Right lobe of liver (tissue), 6 donors: Measurements from ENCODE around the gene OR10J5. TPM values are rescaled to one million over a fixed set of nuclear protein-coding genes. Genes with fewer than 3 reads are reported as not detected.

Source experiments
- ATAC-seq, 4 donors: fragments of 200-7000 bp; cut with Tn5 transposase; one replicate each; pipeline ENCODE4 v1.9.1; 2020; ENCODE audit warnings: mild to moderate bottlenecking in 4 of 4, moderate library complexity in 4 of 4
- DNase-seq, 3 donors: peaks; one replicate each; pipeline ENCODE4 v3.0.0-alpha.2; 2020
- H3K27ac ChIP-seq, 3 donors: fragments of 200-600 bp; one replicate each; pipeline ENCODE4 v1.8.0; 2022
- H3K27me3 ChIP-seq, 2 donors: fragments of 200-600 bp; one replicate each; pipeline ENCODE4 v1.8.0; 2022
- H3K36me3 ChIP-seq, 4 donors: fragments of 200-600 bp; sonication (generic) in 1 of 4; one replicate each; pipeline versions ENCODE4 v1.5.1 to v1.8.0; 2017 to 2022; ENCODE audit warnings: control low read depth in 1 of 4
- H3K4me1 ChIP-seq, 4 donors: fragments of 200-600 bp; sonication (generic) in 1 of 4; one replicate each; pipeline versions ENCODE4 v1.5.1 to v1.8.0; 2017 to 2022; ENCODE audit warnings: control low read depth in 1 of 4
- H3K4me3 ChIP-seq, 3 donors: fragments of 200-600 bp; one replicate each; pipeline ENCODE4 v1.8.0; 2022
- H3K9me3 ChIP-seq, 4 donors: fragments of 200-600 bp; sonication (generic) in 1 of 4; one replicate each; pipeline versions ENCODE4 v1.5.1 to v1.8.0; 2017 to 2022; ENCODE audit warnings: control low read depth in 1 of 4
- CTCF ChIP-seq, 4 donors: fragments of 200-600 bp in 3 of 4; fragments of 450-650 bp in 1 of 4; IDR thresholded peaks; one replicate each; pipeline versions ENCODE4 v1.5.1 to v1.8.0; 2016 to 2022; ENCODE audit warnings: antibody characterized with exemption in 4 of 4, mild to moderate bottlenecking in 2 of 4
- POLR2A ChIP-seq: fragments of 450-650 bp; IDR thresholded peaks from one replicate; pipeline ENCODE4 v1.6.1; 2017; ENCODE audit warnings: antibody characterized with exemption, mild to moderate bottlenecking
- WGBS: methylation state at CpG from one replicate; pipeline ENCODE4 v1.1.6; 2018; ENCODE audit warnings: low coverage, low lambda C conversion rate; ENCODE audit not compliant: insufficient coverage; ENCODE audit errors: missing lambda C conversion rate; 5-methylcytosine and 5-hydroxymethylcytosine counted together
- intact Hi-C, 2 donors: fragments of 100-400 bp; cut with DNase I; formaldehyde crosslinking; loops; one replicate each; pipeline versions ENCODE4 v1.11.2 to v1.14.1; 2022
- long read RNA-seq: library from polyadenylated mRNA; unstranded; transcript quantifications from one replicate; pipeline ENCODE4 v2.0.0, GENCODE V29; 2019
- total RNA-seq, 6 experiments: library from RNA; depleted of rRNA in 2 of 6; stranded (reverse); fragments of >200 nt in 2 of 6; fragmentation: NEBNext Ultra II Directional in 3 of 6; extraction: Animal tissue kit (Norgen Biotek cat#: 25700) in 3 of 6; gene quantifications; one replicate each; pipeline versions ENCODE4 v1.1.0 to v1.2.4, GENCODE V29; 2016 to 2023
- donor health status: DM: no; HTN: yes; CAD: no.
- donor health status: DM: no; HTN: no; CAD: no.
- donor health status: DM: no; HTN: no; CAD: no.
- donor health status: DM: no; HTN: yes; CAD: no.
- donor health status: DM: no; HTN: yes; CAD: no.

Gene OR10J5, protein sequence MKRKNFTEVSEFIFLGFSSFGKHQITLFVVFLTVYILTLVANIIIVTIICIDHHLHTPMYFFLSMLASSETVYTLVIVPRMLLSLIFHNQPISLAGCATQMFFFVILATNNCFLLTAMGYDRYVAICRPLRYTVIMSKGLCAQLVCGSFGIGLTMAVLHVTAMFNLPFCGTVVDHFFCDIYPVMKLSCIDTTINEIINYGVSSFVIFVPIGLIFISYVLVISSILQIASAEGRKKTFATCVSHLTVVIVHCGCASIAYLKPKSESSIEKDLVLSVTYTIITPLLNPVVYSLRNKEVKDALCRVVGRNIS
- total RNA-seq = under 1 TPM in 2 of 6 experiments, not detected in 4; 0.31 to 0.66 TPM
- long read RNA-seq = 0 reads

DNA sequence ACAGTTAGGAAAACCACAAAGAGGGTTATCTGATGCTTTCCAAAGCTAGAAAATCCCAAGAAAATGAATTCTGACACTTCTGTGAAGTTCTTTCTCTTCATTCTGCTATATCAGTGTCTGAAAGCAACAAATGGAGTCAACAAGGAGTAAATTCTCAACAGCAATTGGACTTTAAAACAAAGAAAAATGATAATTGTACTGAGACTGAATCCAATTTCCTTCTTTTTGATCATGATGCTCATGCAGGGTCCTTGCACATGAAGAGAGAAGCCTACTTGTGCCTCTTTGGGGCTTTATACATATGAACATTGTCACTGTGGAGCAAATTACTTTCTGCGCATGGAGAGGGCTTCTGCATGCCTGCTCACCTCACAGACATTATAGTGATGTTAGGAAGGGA is at the start of gene OR10J5:
Gene OR10J5 (minus strand): TSS at position 101 of the 400 bp plus-strand sequence. CDS start 0 bp downstream, at position 101.
- TF ChIP-seq POLR2A (no peak), CTCF (IDR thresholded peaks at IDR 0.05) (no peak)
- ATAC-seq (no peak), DNase-seq (no peak)
- H3K36me3 ChIP-seq = no peaks in the 10 kb centered on the region
- no peak within 1 kb of the TSS for H3K4me3 ChIP-seq
- 94% methylated on average over 1 of the region's 1 CpG for WGBS
- H3K27ac ChIP-seq = no peak within 1 kb of the TSS
- H3K4me1 ChIP-seq = no peaks in the 10 kb centered on the region
- H3K9me3 ChIP-seq = no peaks in the 10 kb centered on the region
- H3K27me3 ChIP-seq = no peaks in the 10 kb centered on the region
- intact Hi-C loops = no loop called here

GRCh38 chr1:159584536-159584935 is 48.7 kb upstream of the OR10J5 start:
- Histone ChIP-seq H3K27me3 (no peaks in the 10 kb centered on the region), H3K4me3 (no peak overlapping the region), H3K4me1 (peaks cover 0 to 49% (median 10%) of the 10 kb centered on the region in 4 donors), H3K9me3 (no peaks in the 10 kb centered on the region), H3K27ac (no peak overlapping the region), H3K36me3 (peaks cover 0 to 5% (median 0%) of the 10 kb centered on the region in 4 donors)
- TF ChIP-seq CTCF (IDR thresholded peaks at IDR 0.05) = no peak
- TF ChIP-seq POLR2A = no peak
- ATAC-seq (no peak), DNase-seq (no peak)
- intact Hi-C loops = loop anchor here in 1 of 2 donors (10.0 kb wide), 1 partner anchor 120 kb away; no protein-coding TSS in a partner anchor
- 73% methylated on average over 2 of the region's 2 CpGs for WGBS

GRCh38 chr1:159581422-159581821 is 45.6 kb upstream of the OR10J5 start:
- ATAC-seq (peak; percentile 86 to 95 (median 92)), DNase-seq (no peak)
- Histone ChIP-seq H3K4me1 (peaks cover 0 to 39% (median 6%) of the 10 kb centered on the region in 4 donors), H3K9me3 (no peaks in the 10 kb centered on the region), H3K27ac (peak overlapping the region; percentile 55 to 88 (median 76)), H3K36me3 (no peaks in the 10 kb centered on the region), H3K27me3 (no peaks in the 10 kb centered on the region), H3K4me3 (no peak overlapping the region)
- 73% methylated on average over 1 of the region's 1 CpG for WGBS
- TF ChIP-seq CTCF (IDR thresholded peaks at IDR 0.05) (no peak), POLR2A (no peak)
- intact Hi-C loops = loop anchor here in 1 of 2 donors (10.0 kb wide), 1 partner anchor 123 kb away; no protein-coding TSS in a partner anchor

- DNase-seq (no peak), ATAC-seq (peak in 1 of 4 donors; percentile 55)
- Histone ChIP-seq H3K27me3 (no peaks in the 10 kb centered on the region), H3K9me3 (no peaks in the 10 kb centered on the region), H3K36me3 (no peaks in the 10 kb centered on the region), H3K4me1 (peaks cover 0 to 38% (median 6%) of the 10 kb centered on the region in 4 donors), H3K27ac (peak overlapping the region in 1 of 3 donors; percentile 88), H3K4me3 (no peak overlapping the region)
- TF ChIP-seq CTCF (IDR thresholded peaks at IDR 0.05) (no peak), POLR2A (no peak)
- WGBS = 45% methylated on average over 3 of the region's 3 CpGs
- intact Hi-C loops = loop anchor here in 1 of 2 donors (10.0 kb wide), 1 partner anchor 124 kb away; no protein-coding TSS in a partner anchor
These were observed 44.5 kb upstream of the OR10J5 start for GRCh38 chr1:159580340-159580739.
